ENCODE measurements around the gene RIIAD1. TPM values are rescaled to one million over a fixed set of nuclear protein-coding genes. Genes with fewer than 3 reads are reported as not detected.

RIIAD1 gene
- total RNA-seq, 2 donors from 2014 or later: not detected

- Mint-ChIP-seq H3K4me1 (ENCODE audit: low read depth in 2 of 2) (peaks cover 8 to 19% of the 10 kb centered on the region in 2 donors), H3K27ac (no peak overlapping the region), H3K27me3 (peaks cover 47 to 54% of the 10 kb centered on the region in 2 donors), H3K9me3 (no peaks in the 10 kb centered on the region), H3K36me3 (no peaks in the 10 kb centered on the region), H3K4me3 (no peak overlapping the region)
- ATAC-seq (no peak), DNase-seq (ENCODE audit: low spot score) (no peak)
Measured at GRCh38 chr1:151715726-151716404, 5.5 kb upstream of the RIIAD1 start.

- Mint-ChIP-seq H3K4me1 (ENCODE audit: low read depth in 2 of 2) (peaks cover 12 to 22% of the 10 kb centered on the region in 2 donors), H3K27me3 (peaks cover 47 to 54% of the 10 kb centered on the region in 2 donors), H3K36me3 (no peaks in the 10 kb centered on the region), H3K9me3 (no peaks in the 10 kb centered on the region), H3K27ac (no peak overlapping the region), H3K4me3 (no peak overlapping the region)
- ATAC-seq (no peak), DNase-seq (ENCODE audit: low spot score) (no peak)
Measured at GRCh38 chr1:151716405-151716762, 4.9 kb upstream of the RIIAD1 start.

- no peaks in the 10 kb centered on the region for H3K36me3 Mint-ChIP-seq
- H3K27me3 Mint-ChIP-seq: peaks cover 47 to 54% of the 10 kb centered on the region in 2 donors
- H3K4me3 Mint-ChIP-seq: no peak within 1 kb of the TSS
- H3K9me3 Mint-ChIP-seq: no peaks in the 10 kb centered on the region
- H3K4me1 Mint-ChIP-seq (ENCODE audit: low read depth in 2 of 2): peaks cover 18 to 28% of the 10 kb centered on the region in 2 donors
- ATAC-seq (no peak), DNase-seq (ENCODE audit: low spot score) (peak; percentile 44)
- H3K27ac Mint-ChIP-seq: no peak within 1 kb of the TSS
Measured at GRCh38 chr1:151716771-151717631, 4.3 kb upstream of the RIIAD1 start, which contains the start of gene CELF3. CELF3 (minus strand) TSS chr1:151716803; CDS start chr1:151716020, 783 bp downstream.

GRCh38 chr1:151718011-151718431 lies 3.3 kb upstream of the RIIAD1 start:
- no peaks in the 10 kb centered on the region for H3K9me3 Mint-ChIP-seq
- no peaks in the 10 kb centered on the region for H3K36me3 Mint-ChIP-seq
- H3K27me3 Mint-ChIP-seq: peaks cover 45 to 54% of the 10 kb centered on the region in 2 donors
- no peak overlapping the region for H3K4me3 Mint-ChIP-seq
- ATAC-seq (no peak), DNase-seq (ENCODE audit: low spot score) (peak; percentile 55)
- peaks cover 19 to 28% of the 10 kb centered on the region in 2 donors for H3K4me1 Mint-ChIP-seq (ENCODE audit: low read depth in 2 of 2)
- no peak overlapping the region for H3K27ac Mint-ChIP-seq

GRCh38 chr1:151718666-151719065 lies 2.7 kb upstream of the RIIAD1 start:
- DNase-seq (ENCODE audit: low spot score): no peak
- ATAC-seq: no peak
- Mint-ChIP-seq H3K9me3 (no peaks in the 10 kb centered on the region), H3K27ac (no peak overlapping the region), H3K4me3 (no peak overlapping the region), H3K4me1 (ENCODE audit: low read depth in 2 of 2) (peaks cover 19 to 28% of the 10 kb centered on the region in 2 donors), H3K27me3 (peaks cover 42 to 54% of the 10 kb centered on the region in 2 donors), H3K36me3 (no peaks in the 10 kb centered on the region)

GRCh38 chr1:151720125-151720524 lies 1.2 kb upstream of the RIIAD1 start:
- H3K27ac Mint-ChIP-seq: peak overlapping the region in 1 of 2 donors; percentile 77
- peak overlapping the region; percentile 78 for H3K4me3 Mint-ChIP-seq

GRCh38 chr1:151720554-151720953 lies 768 bp upstream of the RIIAD1 start:
- Mint-ChIP-seq H3K4me3 (peak overlapping the region; percentile 78), H3K36me3 (no peaks in the 10 kb centered on the region), H3K27me3 (peaks cover 31 to 44% of the 10 kb centered on the region in 2 donors), H3K9me3 (no peaks in the 10 kb centered on the region), H3K27ac (peak overlapping the region in 1 of 2 donors; percentile 77), H3K4me1 (ENCODE audit: low read depth in 2 of 2) (peaks cover 19 to 28% of the 10 kb centered on the region in 2 donors)
- ATAC-seq (no peak), DNase-seq (ENCODE audit: low spot score) (no peak)

More at GRCh38 chr1:151720125-151720524, 1.2 kb upstream of the RIIAD1 start:
- no peaks in the 10 kb centered on the region for H3K9me3 Mint-ChIP-seq
- H3K36me3 Mint-ChIP-seq: no peaks in the 10 kb centered on the region
- peaks cover 34 to 44% of the 10 kb centered on the region in 2 donors for H3K27me3 Mint-ChIP-seq
- DNase-seq (ENCODE audit: low spot score) (peak; percentile 15), ATAC-seq (no peak)
- peaks cover 19 to 28% of the 10 kb centered on the region in 2 donors for H3K4me1 Mint-ChIP-seq (ENCODE audit: low read depth in 2 of 2)

- Mint-ChIP-seq H3K27ac (no peak overlapping the region), H3K36me3 (no peaks in the 10 kb centered on the region), H3K9me3 (no peaks in the 10 kb centered on the region), H3K27me3 (peaks cover 35 to 40% of the 10 kb centered on the region in 2 donors), H3K4me3 (peak overlapping the region; percentile 78), H3K4me1 (ENCODE audit: low read depth in 2 of 2) (peaks cover 19 to 26% of the 10 kb centered on the region in 2 donors)
- ATAC-seq (no peak), DNase-seq (ENCODE audit: low spot score) (no peak)
Measured at GRCh38 chr1:151721788-151722510, 627 bp downstream of the RIIAD1 start.

- DNase-seq (ENCODE audit: low spot score) (no peak), ATAC-seq (no peak)
- Mint-ChIP-seq H3K9me3 (no peaks in the 10 kb centered on the region), H3K27me3 (peaks cover 25% of the 10 kb centered on the region in 2 donors), H3K4me3 (no peak overlapping the region), H3K4me1 (ENCODE audit: low read depth in 2 of 2) (peaks cover 17 to 19% of the 10 kb centered on the region in 2 donors), H3K27ac (no peak overlapping the region), H3K36me3 (no peaks in the 10 kb centered on the region)
Measured at GRCh38 chr1:151723726-151724370, 2.5 kb downstream of the RIIAD1 start.

GRCh38 chr1:151728151-151729054 lies 7.1 kb downstream of the RIIAD1 start:
- peaks cover 30 to 35% of the 10 kb centered on the region in 2 donors for H3K27me3 Mint-ChIP-seq
- DNase-seq (ENCODE audit: low spot score): no peak

GRCh38 chr1:151729157-151729965 lies 8.0 kb downstream of the RIIAD1 start:
- Mint-ChIP-seq H3K4me3 (no peak overlapping the region), H3K9me3 (no peaks in the 10 kb centered on the region), H3K27me3 (peaks cover 29 to 38% of the 10 kb centered on the region in 2 donors), H3K27ac (no peak overlapping the region), H3K36me3 (no peaks in the 10 kb centered on the region), H3K4me1 (ENCODE audit: low read depth in 2 of 2) (no peaks in the 10 kb centered on the region)
- DNase-seq (ENCODE audit: low spot score) (no peak), ATAC-seq (no peak)

More at GRCh38 chr1:151728151-151729054, 7.1 kb downstream of the RIIAD1 start:
- no peak for ATAC-seq
- Mint-ChIP-seq H3K4me1 (ENCODE audit: low read depth in 2 of 2) (no peaks in the 10 kb centered on the region), H3K36me3 (no peaks in the 10 kb centered on the region), H3K27ac (no peak overlapping the region), H3K4me3 (no peak overlapping the region), H3K9me3 (no peaks in the 10 kb centered on the region)

GRCh38 chr1:151729966-151730291 lies 8.6 kb downstream of the RIIAD1 start:
- no peak overlapping the region for H3K4me3 Mint-ChIP-seq

More at GRCh38 chr1:151729966-151730291, 8.6 kb downstream of the RIIAD1 start:
- no peaks in the 10 kb centered on the region for H3K4me1 Mint-ChIP-seq (ENCODE audit: low read depth in 2 of 2)
- ATAC-seq (no peak), DNase-seq (ENCODE audit: low spot score) (no peak)
- H3K27me3 Mint-ChIP-seq: peaks cover 29 to 44% of the 10 kb centered on the region in 2 donors
- H3K27ac Mint-ChIP-seq: no peak overlapping the region
- no peaks in the 10 kb centered on the region for H3K36me3 Mint-ChIP-seq
- no peaks in the 10 kb centered on the region for H3K9me3 Mint-ChIP-seq

Data from natural killer cell treated with Interleukin-12 subunit alpha and Interleukin-12 subunit beta and Interleukin-15 and Interleukin-18, amount 100 ng/mL, for 72 hours (primary cell).